Measurements from ENCODE around the gene TMEM11. TPM values are rescaled to one million over a fixed set of nuclear protein-coding genes. Genes with fewer than 3 reads are reported as not detected.

The TMEM11 gene
- total RNA-seq, 2 donors from 2014 or later: 26.3 to 28.0 TPM

DNA sequence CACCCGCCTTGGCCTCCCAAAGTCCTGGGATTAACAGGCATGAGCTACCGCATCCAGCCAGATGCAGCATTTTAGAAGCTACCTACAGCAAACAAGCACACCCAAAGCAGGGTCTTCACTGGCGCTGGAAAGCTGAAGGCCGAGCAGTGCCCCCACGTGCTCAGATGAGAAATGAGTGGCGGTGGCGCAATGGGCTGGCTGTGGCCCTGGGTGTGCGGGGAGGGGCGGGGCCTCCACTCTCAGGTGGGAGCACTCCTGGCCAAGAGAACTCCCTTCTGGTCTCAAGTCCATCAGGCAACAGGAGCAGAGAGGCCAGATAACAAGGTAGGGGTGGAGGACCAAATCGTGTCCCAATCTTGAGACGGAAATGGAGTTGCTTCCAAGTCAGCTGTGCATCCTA, 12.1 kb downstream of the TMEM11 start:
- peak; percentile 56 for DNase-seq
- Mint-ChIP-seq H3K4me3 (no peak overlapping the region), H3K27ac (no peak overlapping the region), H3K36me3 (ENCODE audit: low read depth) (peaks cover 25% of the 10 kb centered on the region), H3K27me3 (ENCODE audit: insufficient read depth) (no peaks in the 10 kb centered on the region), H3K9me3 (no peaks in the 10 kb centered on the region), H3K4me1 (peaks cover 34% of the 10 kb centered on the region)
- Histone ChIP-seq H3K27me3 (ENCODE audit: control insufficient read depth, insufficient read depth, low read length, poor library complexity, severe bottlenecking) (no peaks in the 10 kb centered on the region), H3K9ac (ENCODE audit: extremely low read depth, low read length, poor library complexity, severe bottlenecking) (no peak overlapping the region), H3K4me1 (ENCODE audit: control insufficient read depth, insufficient read depth, low read length) (peaks cover 10% of the 10 kb centered on the region), H3K36me3 (ENCODE audit: control insufficient read depth, insufficient read depth, low read length) (peaks cover 31% of the 10 kb centered on the region), H3K9me3 (ENCODE audit: control insufficient read depth, low read length) (no peaks in the 10 kb centered on the region), H3K27ac (ENCODE audit: low read depth, low read length) (no peak overlapping the region), H3K4me3 (ENCODE audit: low read length) (no peak overlapping the region)
- 95 to 96% methylated on average over 8 to 11 of the region's 11 CpGs for WGBS, 2 experiments (ENCODE audit: insufficient coverage in 1 of 2, insufficient read length in 1 of 2)
- TF ChIP-seq, protein P1, sequence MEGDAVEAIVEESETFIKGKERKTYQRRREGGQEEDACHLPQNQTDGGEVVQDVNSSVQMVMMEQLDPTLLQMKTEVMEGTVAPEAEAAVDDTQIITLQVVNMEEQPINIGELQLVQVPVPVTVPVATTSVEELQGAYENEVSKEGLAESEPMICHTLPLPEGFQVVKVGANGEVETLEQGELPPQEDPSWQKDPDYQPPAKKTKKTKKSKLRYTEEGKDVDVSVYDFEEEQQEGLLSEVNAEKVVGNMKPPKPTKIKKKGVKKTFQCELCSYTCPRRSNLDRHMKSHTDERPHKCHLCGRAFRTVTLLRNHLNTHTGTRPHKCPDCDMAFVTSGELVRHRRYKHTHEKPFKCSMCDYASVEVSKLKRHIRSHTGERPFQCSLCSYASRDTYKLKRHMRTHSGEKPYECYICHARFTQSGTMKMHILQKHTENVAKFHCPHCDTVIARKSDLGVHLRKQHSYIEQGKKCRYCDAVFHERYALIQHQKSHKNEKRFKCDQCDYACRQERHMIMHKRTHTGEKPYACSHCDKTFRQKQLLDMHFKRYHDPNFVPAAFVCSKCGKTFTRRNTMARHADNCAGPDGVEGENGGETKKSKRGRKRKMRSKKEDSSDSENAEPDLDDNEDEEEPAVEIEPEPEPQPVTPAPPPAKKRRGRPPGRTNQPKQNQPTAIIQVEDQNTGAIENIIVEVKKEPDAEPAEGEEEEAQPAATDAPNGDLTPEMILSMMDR (conservative IDR thresholded peaks at IDR 0.05): no peak

DNA sequence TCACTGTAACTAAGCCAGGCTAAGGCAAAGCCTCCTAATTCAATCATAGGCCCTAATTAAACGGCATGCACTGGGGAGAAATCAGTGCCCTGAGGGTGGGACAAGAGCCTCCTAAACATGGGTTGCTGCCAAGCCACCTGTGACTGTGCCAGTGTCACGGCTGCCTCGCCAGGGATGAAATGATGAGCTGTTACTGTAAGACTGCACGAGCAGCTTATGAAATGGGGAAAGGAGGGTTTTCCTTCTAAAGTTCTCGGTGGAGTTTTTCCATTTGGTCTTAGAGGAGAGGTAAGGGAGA, 12.7 kb downstream of the TMEM11 start:
- peak overlapping the region; percentile 52 for H3K27ac Mint-ChIP-seq
- H3K36me3 ChIP-seq (ENCODE audit: control insufficient read depth, insufficient read depth, low read length): peaks cover 37% of the 10 kb centered on the region
- peaks cover 34% of the 10 kb centered on the region for H3K4me1 Mint-ChIP-seq
- WGBS, 2 experiments (ENCODE audit: insufficient coverage in 1 of 2, insufficient read length in 1 of 2): 95% methylated on average over 4 to 5 of the region's 5 CpGs
- H3K9me3 Mint-ChIP-seq: no peaks in the 10 kb centered on the region
- H3K9ac ChIP-seq (ENCODE audit: extremely low read depth, low read length, poor library complexity, severe bottlenecking): no peak overlapping the region
- H3K36me3 Mint-ChIP-seq (ENCODE audit: low read depth): peaks cover 27% of the 10 kb centered on the region
- no peak overlapping the region for H3K27ac ChIP-seq (ENCODE audit: low read depth, low read length)
- peaks cover 10% of the 10 kb centered on the region for H3K4me1 ChIP-seq (ENCODE audit: control insufficient read depth, insufficient read depth, low read length)
- no peak for DNase-seq
- H3K4me3 Mint-ChIP-seq: no peak overlapping the region
- no peak overlapping the region for H3K4me3 ChIP-seq (ENCODE audit: low read length)
- no peaks in the 10 kb centered on the region for H3K9me3 ChIP-seq (ENCODE audit: control insufficient read depth, low read length)
- no peaks in the 10 kb centered on the region for H3K27me3 ChIP-seq (ENCODE audit: control insufficient read depth, insufficient read depth, low read length, poor library complexity, severe bottlenecking)
- TF ChIP-seq, protein P1 (conservative IDR thresholded peaks at IDR 0.05): no peak
- H3K27me3 Mint-ChIP-seq (ENCODE audit: insufficient read depth): no peaks in the 10 kb centered on the region

DNA sequence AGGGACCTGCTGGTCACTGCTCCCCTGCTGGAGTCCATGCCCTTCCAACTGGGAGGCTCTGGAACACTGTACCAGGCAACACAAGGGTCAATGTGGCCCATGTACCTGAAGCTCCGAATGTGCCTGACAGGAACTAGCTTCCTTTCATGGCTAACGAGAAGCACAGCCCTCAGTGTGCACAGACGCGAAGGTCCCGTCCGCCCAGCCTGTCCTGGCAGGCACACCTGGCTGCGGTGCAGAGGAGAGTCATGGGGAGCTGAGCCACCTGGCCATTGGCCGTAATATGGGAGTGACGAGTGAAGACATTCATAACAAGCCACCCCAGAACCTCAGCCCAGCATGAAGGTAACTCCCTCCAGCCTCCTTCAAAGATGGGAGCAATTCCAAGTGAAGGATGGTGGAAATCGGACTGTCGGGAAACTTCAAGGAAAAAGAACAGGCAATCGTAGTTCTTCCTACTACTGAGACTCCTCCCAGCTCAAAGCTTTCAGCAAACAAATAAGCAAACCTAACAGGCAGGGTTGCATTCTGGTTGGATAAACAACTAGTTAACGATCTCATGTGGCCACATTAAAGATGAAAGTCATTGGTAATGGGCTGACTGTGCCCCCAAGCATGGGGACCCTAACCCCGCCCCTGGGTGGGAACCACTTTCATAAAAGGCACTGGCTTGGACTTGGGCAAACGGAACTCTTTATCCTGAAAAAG, 13.2 kb downstream of the TMEM11 start:
- no peaks in the 10 kb centered on the region for H3K9me3 Mint-ChIP-seq
- no peak overlapping the region for H3K4me3 Mint-ChIP-seq
- H3K9ac ChIP-seq (ENCODE audit: extremely low read depth, low read length, poor library complexity, severe bottlenecking): no peak overlapping the region
- H3K9me3 ChIP-seq (ENCODE audit: control insufficient read depth, low read length): no peaks in the 10 kb centered on the region
- 94% methylated on average over 11 to 15 of the region's 15 CpGs for WGBS, 2 experiments (ENCODE audit: insufficient coverage in 1 of 2, insufficient read length in 1 of 2)
- peak; percentile 57 for DNase-seq
- H3K36me3 ChIP-seq (ENCODE audit: control insufficient read depth, insufficient read depth, low read length): peaks cover 40% of the 10 kb centered on the region
- H3K4me1 ChIP-seq (ENCODE audit: control insufficient read depth, insufficient read depth, low read length): peaks cover 10% of the 10 kb centered on the region
- no peak overlapping the region for H3K4me3 ChIP-seq (ENCODE audit: low read length)
- no peaks in the 10 kb centered on the region for H3K27me3 ChIP-seq (ENCODE audit: control insufficient read depth, insufficient read depth, low read length, poor library complexity, severe bottlenecking)
- TF ChIP-seq, protein P1 (conservative IDR thresholded peaks at IDR 0.05): no peak
- no peak overlapping the region for H3K27ac ChIP-seq (ENCODE audit: low read depth, low read length)
- H3K4me1 Mint-ChIP-seq: peaks cover 34% of the 10 kb centered on the region
- peaks cover 29% of the 10 kb centered on the region for H3K36me3 Mint-ChIP-seq (ENCODE audit: low read depth)
- peak overlapping the region; percentile 52 for H3K27ac Mint-ChIP-seq
- no peaks in the 10 kb centered on the region for H3K27me3 Mint-ChIP-seq (ENCODE audit: insufficient read depth)
